ENCODE data around the gene CBARP. TPM values are rescaled to one million over a fixed set of nuclear protein-coding genes. Genes with fewer than 3 reads are reported as not detected.

The CBARP gene
- total RNA-seq, 2 donors from 2014 or later, result 0.33 to 0.78 TPM

DNA sequence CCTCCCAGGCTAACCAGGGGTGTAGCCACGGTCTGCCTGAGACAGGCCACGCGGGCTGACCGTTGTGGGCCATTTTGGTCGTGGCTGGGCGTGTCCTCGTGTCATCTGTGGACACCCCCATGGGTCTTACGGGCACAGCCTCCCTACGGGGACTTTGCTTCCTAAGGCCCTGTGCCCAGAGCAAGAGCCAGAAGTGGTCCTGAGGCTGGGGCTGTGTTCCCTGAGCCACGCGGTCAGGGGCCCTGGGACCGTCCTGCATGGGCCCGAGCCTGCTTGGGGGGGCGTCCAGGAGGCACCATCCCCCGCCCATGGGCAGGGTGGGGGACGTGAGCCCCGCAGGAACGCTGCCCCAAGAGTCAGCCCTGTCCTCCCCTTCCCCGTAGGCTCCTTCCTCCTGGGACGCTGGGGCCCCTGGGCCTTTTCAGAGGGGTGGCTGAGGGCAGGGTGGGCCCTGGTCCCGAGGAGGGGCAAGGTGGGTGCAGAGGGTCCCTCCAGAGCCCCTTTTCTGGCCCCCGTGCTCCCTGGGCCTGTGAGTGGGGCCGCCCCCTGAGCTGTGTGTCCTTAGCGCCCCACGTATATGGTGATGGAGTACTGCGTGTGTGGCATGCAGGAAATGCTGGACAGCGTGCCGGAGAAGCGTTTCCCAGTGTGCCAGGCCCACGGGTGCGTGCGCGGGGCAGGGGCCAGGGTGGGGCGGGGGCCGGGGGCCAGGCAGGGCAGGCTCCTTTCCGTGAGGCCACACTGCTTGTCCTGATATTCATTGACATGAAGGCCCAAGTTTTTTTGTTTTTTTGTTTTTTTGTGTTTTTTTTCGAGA, 18.8 kb downstream of the CBARP start:
- H3K9me3 ChIP-seq, result no peaks in the 10 kb centered on the region
- DNase-seq, result no peak
- WGBS, 2 donors, result 83 to 91% methylated on average over 19 to 29 of the region's 37 CpGs
- H3K4me3 ChIP-seq, result no peak overlapping the region
- H3K27ac ChIP-seq, result peak overlapping the region in 1 of 4 donors; percentile 36
- no peaks in the 10 kb centered on the region for H3K27me3 ChIP-seq
- peaks cover 0 to 4% of the 10 kb centered on the region in 2 donors for H3K36me3 ChIP-seq (replicated peaks in 1 of 2; ENCODE audit: insufficient read depth in 1 of 2, low read depth in 2 of 2)
- H3K4me1 ChIP-seq, result peaks cover 48% of the 10 kb centered on the region
- intact Hi-C loops (cut with DNase I), result no loop called here
- no peak for TF ChIP-seq POLR2A (IDR thresholded peaks at IDR 0.05)
- no peak for TF ChIP-seq CTCF (IDR thresholded peaks at IDR 0.05)
- no peak for ATAC-seq

DNA sequence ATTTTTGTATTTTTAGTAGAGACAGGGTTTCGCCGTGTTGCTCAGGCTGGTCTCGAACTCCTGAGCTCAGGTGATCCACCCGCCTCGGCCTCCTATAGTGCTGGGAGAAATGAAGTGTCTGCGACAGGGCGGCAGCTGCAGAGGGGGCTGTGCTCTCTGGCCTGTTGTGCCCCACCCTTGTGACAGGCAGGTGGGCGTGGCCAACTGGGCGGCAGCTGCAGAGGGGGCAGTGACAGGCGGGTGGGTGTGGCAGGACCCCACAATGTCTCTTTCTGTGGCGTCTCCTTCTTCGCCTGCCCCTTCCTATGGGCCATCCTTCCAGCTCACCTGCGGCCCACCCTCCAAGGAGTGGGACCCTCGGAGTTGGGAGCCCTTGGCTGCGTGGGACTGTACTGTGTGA, 20.4 kb downstream of the CBARP start:
- no peak for ATAC-seq
- H3K27me3 ChIP-seq, result no peaks in the 10 kb centered on the region
- H3K4me3 ChIP-seq, result no peak overlapping the region
- peaks cover 0 to 2% of the 10 kb centered on the region in 2 donors for H3K36me3 ChIP-seq (replicated peaks in 1 of 2; ENCODE audit: insufficient read depth in 1 of 2, low read depth in 2 of 2)
- peaks cover 62% of the 10 kb centered on the region for H3K4me1 ChIP-seq
- no peak overlapping the region for H3K27ac ChIP-seq
- TF ChIP-seq POLR2A (IDR thresholded peaks at IDR 0.05) (no peak), CTCF (IDR thresholded peaks at IDR 0.05) (no peak)
- H3K9me3 ChIP-seq, result no peaks in the 10 kb centered on the region
- intact Hi-C loops (cut with DNase I), result no loop called here
- WGBS, 2 donors, result 77 to 92% methylated on average over 7 to 15 of the region's 15 CpGs
- no peak for DNase-seq

DNA sequence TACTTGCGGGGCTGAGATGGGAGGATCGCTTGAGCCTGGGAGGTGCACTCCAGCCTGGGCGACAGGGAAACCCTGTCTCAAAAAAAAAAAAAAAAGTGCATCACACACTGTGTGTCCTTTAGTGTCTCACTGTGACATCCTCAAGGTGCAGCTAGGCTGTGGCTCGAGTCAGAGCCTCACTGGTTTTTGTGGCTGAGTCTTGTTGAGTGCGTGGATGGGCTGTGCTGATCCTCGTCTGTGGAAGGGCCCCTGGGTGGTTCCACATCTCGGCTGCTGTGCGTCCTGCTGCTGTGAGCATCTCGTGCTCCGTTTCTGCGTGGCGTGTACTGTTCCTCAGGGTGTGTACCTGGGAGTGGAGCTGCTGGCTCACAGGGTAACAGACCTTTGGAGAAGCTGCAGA, 21.0 kb downstream of the CBARP start:
- ATAC-seq (no peak), DNase-seq (no peak)
- H3K36me3 ChIP-seq (replicated peaks in 1 of 2; ENCODE audit: insufficient read depth in 1 of 2, low read depth in 2 of 2), result peaks cover 0 to 2% of the 10 kb centered on the region in 2 donors
- no peak for TF ChIP-seq POLR2A (IDR thresholded peaks at IDR 0.05)
- peaks cover 64% of the 10 kb centered on the region for H3K4me1 ChIP-seq
- intact Hi-C loops (cut with DNase I), result no loop called here
- no peak overlapping the region for H3K4me3 ChIP-seq
- no peaks in the 10 kb centered on the region for H3K9me3 ChIP-seq
- H3K27ac ChIP-seq, result no peak overlapping the region
- WGBS, 2 donors, result 86 to 87% methylated on average over 8 to 12 of the region's 12 CpGs
- no peaks in the 10 kb centered on the region for H3K27me3 ChIP-seq

GRCh38 chr19:1214862-1215731, 22.7 kb downstream of the CBARP start:
- Histone ChIP-seq H3K4me3 (no peak overlapping the region), H3K36me3 (replicated peaks in 1 of 2; ENCODE audit: insufficient read depth in 1 of 2, low read depth in 2 of 2) (no peaks in the 10 kb centered on the region), H3K9me3 (no peaks in the 10 kb centered on the region), H3K27ac (peak overlapping the region; percentile 9 to 75 (median 60)), H3K27me3 (no peaks in the 10 kb centered on the region), H3K4me1 (peaks cover 74% of the 10 kb centered on the region)
- WGBS, 2 donors, result 43 to 53% methylated on average over 10 to 26 of the region's 26 CpGs
- DNase-seq, result peak; percentile 66 to 86 (median 74)
- intact Hi-C loops (cut with DNase I), result no loop called here
- TF ChIP-seq POLR2A (IDR thresholded peaks at IDR 0.05), result no peak
- no peak for TF ChIP-seq CTCF (IDR thresholded peaks at IDR 0.05)
- peak; percentile 25 for ATAC-seq

- Histone ChIP-seq H3K27me3 (no peaks in the 10 kb centered on the region), H3K4me3 (no peak overlapping the region), H3K4me1 (peaks cover 81% of the 10 kb centered on the region), H3K9me3 (no peaks in the 10 kb centered on the region), H3K36me3 (replicated peaks in 1 of 2; ENCODE audit: insufficient read depth in 1 of 2, low read depth in 2 of 2) (no peaks in the 10 kb centered on the region), H3K27ac (peak overlapping the region in 3 of 4 donors; percentile 52 to 75 (median 68))
- no peak for TF ChIP-seq POLR2A (IDR thresholded peaks at IDR 0.05)
- no peak for TF ChIP-seq CTCF (IDR thresholded peaks at IDR 0.05)
- intact Hi-C loops (cut with DNase I), result no loop called here
- ATAC-seq, result no peak
- DNase-seq, result no peak
- WGBS, 2 donors, result 71 to 83% methylated on average over 2 to 21 of the region's 21 CpGs
These were observed 23.4 kb downstream of the CBARP start for GRCh38 chr19:1214299-1214861.
